HepG2 (cell line): Measurements from ENCODE around the gene ADCY5.

ENCODE experiments used
- CEBPG ChIP-seq: IDR thresholded peaks from 2 replicates; pipeline ENCODE4 v1.6.1; 2016
- NFIC ChIP-seq: IDR thresholded peaks from 2 replicates; pipeline ENCODE4 v1.6.1; 2012; ENCODE audit warnings: mild to moderate bottlenecking, low read length, inconsistent platforms
- REPIN1 ChIP-seq: sonication (generic); formaldehyde crosslinking; IDR thresholded peaks from 2 replicates; pipeline ENCODE4 v1.8.0; 2022; ENCODE audit warnings: missing genetic modification reagents, low read depth, mild to moderate bottlenecking, borderline replicate concordance
- TCF12 ChIP-seq, 2 experiments: fragments of 450-650 bp in 1 of 2; sonication (generic) in 1 of 2; formaldehyde crosslinking in 1 of 2; IDR thresholded peaks; 2 replicates each; pipeline versions ENCODE4 v1.6.1 to v1.8.0; 2017 to 2022; ENCODE audit warnings: antibody characterized with exemption in 1 of 2, mild to moderate bottlenecking in 1 of 2, missing genetic modification reagents in 1 of 2, moderate library complexity in 1 of 2
- TOE1 ChIP-seq: sonication (generic); formaldehyde crosslinking; IDR thresholded peaks from 2 replicates; pipeline ENCODE4 v1.4.0; 2020; ENCODE audit warnings: mild to moderate bottlenecking, missing genetic modification reagents
- USF2 ChIP-seq, 2 experiments: sonication (generic) in 1 of 2; formaldehyde crosslinking in 1 of 2; IDR thresholded peaks; 2 replicates each; pipeline versions ENCODE4 v1.5.1 to v1.6.1; 2011 to 2020; ENCODE audit warnings: borderline replicate concordance in 1 of 2, low read depth in 1 of 2, low read length in 1 of 2, mild to moderate bottlenecking in 1 of 2, missing genetic modification reagents in 1 of 2, moderate library complexity in 1 of 2
- TF ChIP-seq, protein P1 (sequence below): sonication (generic); formaldehyde crosslinking; IDR thresholded peaks from 2 replicates; pipeline ENCODE4 v1.5.0; 2020; ENCODE audit warnings: mild to moderate bottlenecking, missing genetic modification reagents, moderate library complexity
- TF ChIP-seq, protein P2 (sequence below), 2 experiments: IDR thresholded peaks; 2 replicates each; pipeline ENCODE4 v1.6.1; 2011 to 2012; ENCODE audit warnings: low read length in 2 of 2, borderline replicate concordance in 1 of 2, low read depth in 1 of 2, mild to moderate bottlenecking in 1 of 2, moderate library complexity in 1 of 2

DNA sequence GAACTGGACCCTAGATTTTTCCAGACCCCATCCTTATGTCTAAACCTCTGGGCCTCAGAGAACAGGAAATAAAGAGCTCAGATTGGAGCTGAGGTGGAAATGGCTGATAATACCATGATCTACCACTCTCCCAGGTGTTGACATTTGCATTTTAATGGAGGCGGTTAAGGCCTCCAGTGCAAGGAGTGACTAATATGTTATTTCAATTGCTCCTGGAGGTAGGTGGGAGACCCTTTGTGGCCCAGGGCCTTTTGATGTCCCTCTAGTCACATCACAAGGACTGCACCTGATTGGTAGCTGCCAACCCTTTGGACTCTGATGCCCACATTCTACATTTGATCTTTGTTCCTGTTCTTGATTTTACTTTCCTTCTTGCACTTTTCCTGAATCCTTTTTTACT is 9.0 kb upstream of the ADCY5 start:
- TF ChIP-seq TOE1 (CRISPR knock-in tag) = no peak
- TF ChIP-seq, protein P1, sequence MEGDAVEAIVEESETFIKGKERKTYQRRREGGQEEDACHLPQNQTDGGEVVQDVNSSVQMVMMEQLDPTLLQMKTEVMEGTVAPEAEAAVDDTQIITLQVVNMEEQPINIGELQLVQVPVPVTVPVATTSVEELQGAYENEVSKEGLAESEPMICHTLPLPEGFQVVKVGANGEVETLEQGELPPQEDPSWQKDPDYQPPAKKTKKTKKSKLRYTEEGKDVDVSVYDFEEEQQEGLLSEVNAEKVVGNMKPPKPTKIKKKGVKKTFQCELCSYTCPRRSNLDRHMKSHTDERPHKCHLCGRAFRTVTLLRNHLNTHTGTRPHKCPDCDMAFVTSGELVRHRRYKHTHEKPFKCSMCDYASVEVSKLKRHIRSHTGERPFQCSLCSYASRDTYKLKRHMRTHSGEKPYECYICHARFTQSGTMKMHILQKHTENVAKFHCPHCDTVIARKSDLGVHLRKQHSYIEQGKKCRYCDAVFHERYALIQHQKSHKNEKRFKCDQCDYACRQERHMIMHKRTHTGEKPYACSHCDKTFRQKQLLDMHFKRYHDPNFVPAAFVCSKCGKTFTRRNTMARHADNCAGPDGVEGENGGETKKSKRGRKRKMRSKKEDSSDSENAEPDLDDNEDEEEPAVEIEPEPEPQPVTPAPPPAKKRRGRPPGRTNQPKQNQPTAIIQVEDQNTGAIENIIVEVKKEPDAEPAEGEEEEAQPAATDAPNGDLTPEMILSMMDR (CRISPR knock-in tag) = no peak
- no peak for TF ChIP-seq REPIN1 (CRISPR knock-in tag)
- TF ChIP-seq NFIC = no peak
- no peak for TF ChIP-seq CEBPG (CRISPR knock-in tag)
- no peak for TF ChIP-seq USF2 (IDR thresholded peaks at IDR 0.05; ENCODE audit: low read depth, low read length)
- no peak for TF ChIP-seq USF2 (CRISPR knock-in tag; IDR thresholded peaks at IDR 0.05; ENCODE audit: borderline replicate concordance)
- no peak for TF ChIP-seq TCF12 (IDR thresholded peaks at IDR 0.05)
- no peak for TF ChIP-seq TCF12 (CRISPR knock-in tag; IDR thresholded peaks at IDR 0.05)
- TF ChIP-seq, protein P2, sequence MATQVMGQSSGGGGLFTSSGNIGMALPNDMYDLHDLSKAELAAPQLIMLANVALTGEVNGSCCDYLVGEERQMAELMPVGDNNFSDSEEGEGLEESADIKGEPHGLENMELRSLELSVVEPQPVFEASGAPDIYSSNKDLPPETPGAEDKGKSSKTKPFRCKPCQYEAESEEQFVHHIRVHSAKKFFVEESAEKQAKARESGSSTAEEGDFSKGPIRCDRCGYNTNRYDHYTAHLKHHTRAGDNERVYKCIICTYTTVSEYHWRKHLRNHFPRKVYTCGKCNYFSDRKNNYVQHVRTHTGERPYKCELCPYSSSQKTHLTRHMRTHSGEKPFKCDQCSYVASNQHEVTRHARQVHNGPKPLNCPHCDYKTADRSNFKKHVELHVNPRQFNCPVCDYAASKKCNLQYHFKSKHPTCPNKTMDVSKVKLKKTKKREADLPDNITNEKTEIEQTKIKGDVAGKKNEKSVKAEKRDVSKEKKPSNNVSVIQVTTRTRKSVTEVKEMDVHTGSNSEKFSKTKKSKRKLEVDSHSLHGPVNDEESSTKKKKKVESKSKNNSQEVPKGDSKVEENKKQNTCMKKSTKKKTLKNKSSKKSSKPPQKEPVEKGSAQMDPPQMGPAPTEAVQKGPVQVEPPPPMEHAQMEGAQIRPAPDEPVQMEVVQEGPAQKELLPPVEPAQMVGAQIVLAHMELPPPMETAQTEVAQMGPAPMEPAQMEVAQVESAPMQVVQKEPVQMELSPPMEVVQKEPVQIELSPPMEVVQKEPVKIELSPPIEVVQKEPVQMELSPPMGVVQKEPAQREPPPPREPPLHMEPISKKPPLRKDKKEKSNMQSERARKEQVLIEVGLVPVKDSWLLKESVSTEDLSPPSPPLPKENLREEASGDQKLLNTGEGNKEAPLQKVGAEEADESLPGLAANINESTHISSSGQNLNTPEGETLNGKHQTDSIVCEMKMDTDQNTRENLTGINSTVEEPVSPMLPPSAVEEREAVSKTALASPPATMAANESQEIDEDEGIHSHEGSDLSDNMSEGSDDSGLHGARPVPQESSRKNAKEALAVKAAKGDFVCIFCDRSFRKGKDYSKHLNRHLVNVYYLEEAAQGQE (IDR thresholded peaks at IDR 0.05; ENCODE audit: borderline replicate concordance in 1 of 2, low read depth in 1 of 2, low read length in 2 of 2) = no peak
